H7 (cell line): Measurements from ENCODE around the gene SRRM4. TPM values are rescaled to one million over a fixed set of nuclear protein-coding genes. Genes with fewer than 3 reads are reported as not detected.
"Not testable (repeated sequence)": the region's sequence is repeated elsewhere in the genome, so short reads cannot be mapped to it uniquely, and the experiment has no call there.

Source experiments
- DNase-seq: peaks from one replicate; pipeline ENCODE4 v3.0.0; 2012
- H3K27me3 ChIP-seq: 2 replicates; pipeline ENCODE4 v1.6.0; 2011; ENCODE audit warnings: mild to moderate bottlenecking, low read length; ENCODE audit not compliant: control insufficient read depth, insufficient read depth
- H3K36me3 ChIP-seq: replicated peaks from 2 replicates; pipeline ENCODE4 v1.5.1; 2011; ENCODE audit warnings: low read length; ENCODE audit not compliant: control insufficient read depth, insufficient read depth
- H3K4me3 ChIP-seq: 2 replicates; pipeline ENCODE4 v1.5.1; 2011; ENCODE audit warnings: low read depth, mild to moderate bottlenecking, control low read depth, low read length, moderate library complexity; ENCODE audit not compliant: insufficient read depth
- total RNA-seq: library from RNA; depleted of rRNA; stranded (reverse); fragments of >200 nt; shearing (Covaris generic); gene quantifications from 2 replicates; pipeline ENCODE4 v1.2.3, GENCODE V29; 2014

SRRM4 gene
- total RNA-seq, 1 experiment from 2014 or later: 0.76 TPM

GRCh38 chr12:118984161-118984943, 3.0 kb downstream of the SRRM4 start:
- Histone ChIP-seq H3K27me3 (peaks cover 26% of the 10 kb centered on the region), H3K4me3 (no peak overlapping the region), H3K36me3 (no peaks in the 10 kb centered on the region)
- DNase-seq: no peak

DNA sequence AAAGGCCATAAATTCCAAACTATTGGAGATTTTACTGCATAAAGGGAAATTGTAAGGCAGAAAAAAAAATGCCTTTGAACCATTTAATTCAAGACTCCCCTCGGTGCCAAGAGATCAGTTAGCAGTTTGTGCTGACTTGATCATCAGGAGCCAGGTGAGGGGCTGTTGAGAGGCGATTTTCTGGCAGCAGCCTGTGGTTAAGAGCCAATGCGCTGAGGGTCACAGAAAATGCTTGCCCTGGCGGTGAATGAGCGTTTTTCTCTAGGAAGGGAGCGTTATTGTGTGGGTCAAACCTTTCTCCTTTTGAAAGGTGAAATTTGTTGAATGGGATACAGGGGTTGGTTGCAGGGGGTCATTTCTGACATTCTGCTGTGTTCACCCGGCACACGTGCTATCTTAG, 4.7 kb downstream of the SRRM4 start:
- Histone ChIP-seq H3K4me3 (no peak overlapping the region), H3K36me3 (no peaks in the 10 kb centered on the region), H3K27me3 (peaks cover 25% of the 10 kb centered on the region)
- peak; percentile 62 for DNase-seq

GRCh38 chr12:118999107-118999506, 17.8 kb downstream of the SRRM4 start:
- Histone ChIP-seq H3K27me3 (no peaks in the 10 kb centered on the region), H3K4me3 (no peak overlapping the region), H3K36me3 (no peaks in the 10 kb centered on the region)
- DNase-seq: no peak

GRCh38 chr12:119005085-119005484, 23.7 kb downstream of the SRRM4 start:
- Histone ChIP-seq H3K36me3 (no peaks in the 10 kb centered on the region), H3K27me3 (no peaks in the 10 kb centered on the region; the same call in 1 of the 2 replicates), H3K4me3 (no peak overlapping the region)
- peak; percentile 40 for DNase-seq

DNA sequence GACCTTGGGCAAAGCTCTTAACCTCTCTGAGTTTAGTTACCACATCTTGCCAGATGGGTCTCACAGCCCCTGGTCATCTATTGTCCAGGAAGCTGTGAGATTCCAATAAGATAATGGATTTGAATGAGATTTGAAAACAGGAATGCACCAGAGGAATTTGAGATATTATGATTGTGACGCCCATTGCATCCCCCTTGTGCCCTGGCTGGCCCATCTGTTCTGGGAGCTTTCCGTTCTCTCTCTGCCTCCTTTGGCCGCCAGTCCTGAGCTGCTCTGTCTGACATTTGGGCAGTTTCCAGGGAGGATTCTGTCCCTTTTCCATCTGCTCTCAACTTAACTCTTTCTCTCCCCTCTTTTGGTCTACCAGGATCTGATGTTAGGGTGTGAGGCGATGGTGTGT, 24.6 kb downstream of the SRRM4 start:
- no peak for DNase-seq
- no peaks in the 10 kb centered on the region; the same call in 1 of the 2 replicates for H3K27me3 ChIP-seq
- no peaks in the 10 kb centered on the region for H3K36me3 ChIP-seq

DNA sequence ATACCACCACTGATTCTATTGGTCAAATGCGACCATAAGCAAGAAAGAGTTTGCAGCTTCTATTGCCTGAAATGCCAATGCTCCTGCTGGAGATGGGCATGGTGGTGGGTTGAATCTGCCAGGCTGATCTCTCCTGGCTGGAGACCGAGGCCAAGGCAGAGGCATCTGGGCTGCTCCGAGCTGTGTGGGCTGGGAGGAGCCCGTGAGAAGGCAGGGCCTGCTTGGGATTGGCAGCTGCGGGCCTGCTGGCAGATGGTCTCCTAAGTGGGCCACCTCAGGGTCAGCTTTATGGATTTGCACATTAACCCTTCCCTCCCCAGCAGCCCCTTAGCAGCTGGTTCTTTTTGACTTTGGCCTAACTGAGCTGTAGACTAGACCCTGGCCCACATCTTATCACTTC, 25.4 kb downstream of the SRRM4 start:
- Histone ChIP-seq H3K4me3 (no peak overlapping the region), H3K27me3 (no peaks in the 10 kb centered on the region; the same call in 1 of the 2 replicates), H3K36me3 (no peaks in the 10 kb centered on the region)
- peak; percentile 70 for DNase-seq

More for the DNA sequence above, 24.6 kb downstream of the SRRM4 start:
- no peak overlapping the region for H3K4me3 ChIP-seq

- not testable (repeated sequence) for H3K27me3 ChIP-seq, H3K36me3 ChIP-seq, H3K4me3 ChIP-seq, DNase-seq
These were observed 26.9 kb downstream of the SRRM4 start for GRCh38 chr12:119008273-119008672.

- Histone ChIP-seq H3K27me3 (no peaks in the 10 kb centered on the region; the same call in 1 of the 2 replicates), H3K4me3 (peak overlapping the region; percentile 21; the same call in 1 of the 2 replicates), H3K36me3 (no peaks in the 10 kb centered on the region)
- DNase-seq: peak; percentile 67
These were observed 27.4 kb downstream of the SRRM4 start for GRCh38 chr12:119008691-119009221.

DNA sequence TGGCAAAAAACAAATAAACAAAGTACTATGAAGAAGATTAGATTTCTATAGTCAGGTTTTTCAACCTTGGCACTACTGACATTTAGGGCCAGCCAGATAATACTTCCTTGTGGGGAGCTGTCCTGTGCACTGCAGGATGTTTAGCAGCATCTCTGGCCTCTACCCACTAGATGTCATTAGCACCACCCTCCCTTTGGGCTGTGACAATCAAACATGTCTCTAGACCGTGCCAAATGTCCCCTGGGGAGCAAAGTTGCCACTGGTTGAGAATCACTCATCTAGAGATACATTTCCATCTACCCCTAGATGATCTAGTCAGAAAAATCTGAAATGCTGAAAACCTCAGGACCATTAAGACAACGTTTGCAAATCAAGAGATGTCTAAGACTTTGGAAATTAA, 29.9 kb downstream of the SRRM4 start:
- no peaks in the 10 kb centered on the region for H3K36me3 ChIP-seq
- no peak for DNase-seq
- no peaks in the 10 kb centered on the region; the same call in 1 of the 2 replicates for H3K27me3 ChIP-seq
- no peak overlapping the region for H3K4me3 ChIP-seq

DNA sequence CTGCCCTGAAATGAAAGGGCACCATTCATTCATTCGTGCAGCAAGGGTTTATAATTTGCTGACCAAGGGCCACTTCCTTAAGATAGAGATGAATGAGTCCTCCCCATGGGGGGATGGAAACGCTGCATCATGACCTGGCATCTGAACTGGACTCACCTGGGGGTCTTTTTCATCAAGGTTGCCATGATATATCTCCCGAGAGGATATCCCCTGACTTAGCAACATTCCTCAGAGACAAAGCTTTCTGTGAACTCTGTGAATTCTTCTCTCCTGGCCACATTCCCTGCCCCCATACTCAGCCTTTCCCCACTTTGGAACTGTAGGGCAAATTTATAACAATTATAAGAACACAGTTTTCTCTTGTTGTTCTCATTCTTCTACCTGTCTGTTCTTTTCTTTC, 30.8 kb downstream of the SRRM4 start:
- Histone ChIP-seq H3K27me3 (no peaks in the 10 kb centered on the region; the same call in 1 of the 2 replicates), H3K4me3 (no peak overlapping the region), H3K36me3 (no peaks in the 10 kb centered on the region)
- peak; percentile 24 for DNase-seq

- H3K4me3 ChIP-seq: no peak overlapping the region
- DNase-seq: no peak
- no peaks in the 10 kb centered on the region; the same call in 1 of the 2 replicates for H3K27me3 ChIP-seq
- H3K36me3 ChIP-seq: no peaks in the 10 kb centered on the region
These were observed 31.7 kb downstream of the SRRM4 start for GRCh38 chr12:119013023-119013422.

DNA sequence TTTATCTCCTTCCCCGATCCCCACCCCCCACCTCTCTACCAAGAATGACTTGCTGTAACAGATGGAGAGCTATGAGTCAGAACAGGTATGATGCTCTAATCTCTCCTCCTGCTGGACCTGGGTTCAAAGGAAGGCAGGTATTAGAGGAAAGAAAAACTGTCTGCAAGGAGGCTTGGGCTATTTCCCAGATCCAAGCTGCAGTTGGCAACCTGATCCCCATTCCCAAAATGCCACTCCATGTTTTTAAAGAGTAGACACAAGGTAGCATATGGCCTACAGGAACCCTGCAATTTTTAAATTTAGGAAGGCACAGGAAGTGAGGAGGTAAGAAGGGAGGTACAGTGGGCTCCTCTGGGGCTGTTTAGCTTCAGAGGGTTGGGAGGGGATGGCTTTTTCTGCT, 33.0 kb downstream of the SRRM4 start:
- no peak overlapping the region for H3K4me3 ChIP-seq

DNA sequence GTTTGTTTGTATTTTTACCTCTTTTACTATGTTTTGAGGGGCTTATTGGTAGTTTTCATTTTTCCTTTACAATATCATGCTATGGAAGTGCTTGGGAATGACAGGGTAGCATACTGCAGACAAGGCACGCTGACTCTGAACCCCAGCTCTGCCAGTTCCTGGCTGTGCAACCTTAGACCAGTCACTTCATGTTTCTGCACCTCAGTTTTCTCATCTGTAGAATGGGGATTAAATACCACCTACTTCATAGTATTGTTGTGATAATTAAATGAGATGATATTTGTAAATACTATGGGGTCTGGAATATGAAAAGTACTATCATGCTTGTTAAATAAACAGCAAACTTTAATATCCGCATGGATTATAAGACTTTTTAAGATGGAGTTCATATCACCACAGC, 35.4 kb downstream of the SRRM4 start:
- Histone ChIP-seq H3K4me3 (no peak overlapping the region), H3K27me3 (no peaks in the 10 kb centered on the region; the same call in 1 of the 2 replicates), H3K36me3 (no peaks in the 10 kb centered on the region)
- DNase-seq: no peak

More for the DNA sequence above, 33.0 kb downstream of the SRRM4 start:
- no peaks in the 10 kb centered on the region for H3K27me3 ChIP-seq
- no peak for DNase-seq
- H3K36me3 ChIP-seq: no peaks in the 10 kb centered on the region

DNA sequence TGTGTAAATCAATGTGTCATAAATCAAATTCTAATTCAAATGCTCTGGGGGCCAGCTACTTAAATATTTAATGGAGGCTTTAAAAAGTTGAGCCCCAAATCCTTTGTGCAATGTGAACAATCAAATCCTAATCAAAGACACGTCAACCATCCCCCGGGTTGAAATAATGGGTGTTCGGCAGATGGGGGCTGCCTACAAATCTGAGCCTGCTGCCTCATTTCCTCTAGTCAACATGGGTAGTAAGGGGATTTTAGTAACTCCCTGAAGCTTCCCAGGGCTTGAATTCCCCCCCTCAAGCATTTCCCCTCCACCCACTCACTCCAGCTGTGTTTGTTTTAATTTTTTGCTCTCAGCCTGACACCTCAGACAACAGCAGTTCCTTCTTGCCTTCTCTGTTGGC, 37.8 kb downstream of the SRRM4 start:
- Histone ChIP-seq H3K36me3 (no peaks in the 10 kb centered on the region), H3K4me3 (no peak overlapping the region), H3K27me3 (no peaks in the 10 kb centered on the region; the same call in 1 of the 2 replicates)
- no peak for DNase-seq
